ENCODE results near the gene ADGRB2.

GRCh38 chr1:31785020-31785946, 21.1 kb upstream of the ADGRB2 start:
- TF ChIP-seq CTCF (IDR thresholded peaks at IDR 0.05) (no peak), POLR2A (IDR thresholded peaks at IDR 0.05) (no peak)
